SK-N-MC (cell line): Measurements from ENCODE around the gene PITPNC1.

Experiments
- EZH2 ChIP-seq: fragments of 200-600 bp; sonication (generic); IDR thresholded peaks from one replicate; pipeline ENCODE4 v1.6.1; 2017; ENCODE audit warnings: antibody characterized with exemption
- FOXP2 ChIP-seq: optimal IDR thresholded peaks from 2 replicates; pipeline ENCODE3; 2011; ENCODE audit warnings: mild to moderate bottlenecking, moderate library complexity; ENCODE audit not compliant: insufficient read depth; ENCODE audit errors: extremely low read length, control extremely low read depth
- POLR2AphosphoS5 ChIP-seq: IDR thresholded peaks from 2 replicates; pipeline ENCODE4 v1.6.1; 2012; ENCODE audit warnings: mild to moderate bottlenecking, low read depth, low read length, borderline replicate concordance

- no peak for TF ChIP-seq EZH2
- TF ChIP-seq FOXP2 = no peak
- no peak for TF ChIP-seq POLR2AphosphoS5
These were observed 126.7 kb downstream of the PITPNC1 start for GRCh38 chr17:67503739-67504138.
